Esophagus muscularis mucosa (tissue), 4 donors: ENCODE measurements around the gene CHRNA3.

Source experiments
- EP300 ChIP-seq: sonication (generic); formaldehyde crosslinking; IDR thresholded peaks from one replicate; pipeline ENCODE4 v1.6.1; 2017; ENCODE audit warnings: antibody characterized with exemption
- POLR2A ChIP-seq: fragments of 450-650 bp; IDR thresholded peaks from one replicate; pipeline ENCODE4 v1.6.1; 2017; ENCODE audit warnings: antibody characterized with exemption, moderate library complexity, mild to moderate bottlenecking, low read depth
- POLR2AphosphoS5 ChIP-seq, 2 donors: sonication (generic); formaldehyde crosslinking; IDR thresholded peaks; one replicate each; pipeline ENCODE4 v1.6.1; 2017; ENCODE audit warnings: antibody characterized with exemption in 2 of 2
- TF ChIP-seq, protein P1 (sequence below), 3 experiments: fragments of 200-600 bp in 2 of 3; fragments of 450-650 bp in 1 of 3; sonication (generic) in 2 of 3; IDR thresholded peaks; one replicate each; pipeline ENCODE4 v1.5.1; 2017 to 2019; ENCODE audit warnings: antibody characterized with exemption in 3 of 3, mild to moderate bottlenecking in 2 of 3, moderate library complexity in 1 of 3

DNA sequence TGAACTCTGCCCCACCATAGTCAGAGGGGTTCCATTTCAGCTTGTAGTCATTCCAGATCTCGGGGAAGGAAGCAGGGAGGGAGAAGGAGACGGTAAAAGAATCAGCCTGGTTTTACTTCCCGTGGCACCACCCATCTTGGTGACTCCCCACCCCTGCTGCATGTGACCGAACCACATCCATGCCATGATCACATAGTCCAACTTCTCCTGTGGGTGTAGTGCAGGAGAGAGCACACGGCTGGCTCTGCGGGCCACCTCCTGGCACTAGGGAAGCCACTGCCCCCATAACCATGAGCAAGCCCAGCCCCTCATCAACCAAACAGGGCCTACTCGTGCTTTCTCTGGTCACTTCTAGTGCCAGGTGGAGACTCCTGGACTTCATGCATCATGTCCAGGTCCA lies 3.7 kb downstream of the CHRNA3 start:
- TF ChIP-seq, protein P1, sequence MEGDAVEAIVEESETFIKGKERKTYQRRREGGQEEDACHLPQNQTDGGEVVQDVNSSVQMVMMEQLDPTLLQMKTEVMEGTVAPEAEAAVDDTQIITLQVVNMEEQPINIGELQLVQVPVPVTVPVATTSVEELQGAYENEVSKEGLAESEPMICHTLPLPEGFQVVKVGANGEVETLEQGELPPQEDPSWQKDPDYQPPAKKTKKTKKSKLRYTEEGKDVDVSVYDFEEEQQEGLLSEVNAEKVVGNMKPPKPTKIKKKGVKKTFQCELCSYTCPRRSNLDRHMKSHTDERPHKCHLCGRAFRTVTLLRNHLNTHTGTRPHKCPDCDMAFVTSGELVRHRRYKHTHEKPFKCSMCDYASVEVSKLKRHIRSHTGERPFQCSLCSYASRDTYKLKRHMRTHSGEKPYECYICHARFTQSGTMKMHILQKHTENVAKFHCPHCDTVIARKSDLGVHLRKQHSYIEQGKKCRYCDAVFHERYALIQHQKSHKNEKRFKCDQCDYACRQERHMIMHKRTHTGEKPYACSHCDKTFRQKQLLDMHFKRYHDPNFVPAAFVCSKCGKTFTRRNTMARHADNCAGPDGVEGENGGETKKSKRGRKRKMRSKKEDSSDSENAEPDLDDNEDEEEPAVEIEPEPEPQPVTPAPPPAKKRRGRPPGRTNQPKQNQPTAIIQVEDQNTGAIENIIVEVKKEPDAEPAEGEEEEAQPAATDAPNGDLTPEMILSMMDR (IDR thresholded peaks at IDR 0.05), result no peak
- TF ChIP-seq POLR2AphosphoS5 (IDR thresholded peaks at IDR 0.05) (no peak), EP300 (no peak), POLR2A (no peak)
